H54 (cell line): Measurements from ENCODE around the gene DCANP1.

ENCODE experiments used
- DNase-seq: peaks from one replicate; pipeline ENCODE4 v3.0.0; 2011; ENCODE audit warnings: low spot score, mixed read lengths; ENCODE audit not compliant: insufficient read length
- FAIRE-seq: peaks from 3 replicates; lab custom pipeline; 2011; peaks lifted over from hg19 to GRCh38; lab: Jason Lieb, UNC
- POLR2A ChIP-seq: IDR thresholded peaks from 2 replicates; pipeline ENCODE4 v1.6.1; 2011; ENCODE audit warnings: low read depth, mild to moderate bottlenecking, low read length

Gene DCANP1

GRCh38 chr5:135456238-135457099 is 9.3 kb upstream of the DCANP1 start:
- FAIRE-seq = peak; percentile 70
- peak; percentile 73 for DNase-seq
- no peak for TF ChIP-seq POLR2A

- DNase-seq (no peak), FAIRE-seq (no peak)
- no peak for TF ChIP-seq POLR2A
Observed at GRCh38 chr5:135455876-135456237, 8.7 kb upstream of the DCANP1 start.

GRCh38 chr5:135454946-135455345 is 7.8 kb upstream of the DCANP1 start:
- FAIRE-seq (no peak), DNase-seq (no peak)
- no peak for TF ChIP-seq POLR2A

- no peak for TF ChIP-seq POLR2A
- FAIRE-seq (no peak), DNase-seq (no peak)
Observed at GRCh38 chr5:135453613-135454012, 6.5 kb upstream of the DCANP1 start.

GRCh38 chr5:135452321-135453030 is 5.3 kb upstream of the DCANP1 start, which contains the start of gene TIFAB:
TIFAB (minus strand) TSS chr5:135452351; CDS start chr5:135449939, 2,412 bp downstream.
- no peak for TF ChIP-seq POLR2A
- FAIRE-seq = no peak
- no peak for DNase-seq

- FAIRE-seq = no peak
- TF ChIP-seq POLR2A = no peak
- no peak for DNase-seq
Observed at GRCh38 chr5:135451581-135452320, 4.6 kb upstream of the DCANP1 start.

GRCh38 chr5:135450952-135451351 is 3.8 kb upstream of the DCANP1 start:
- FAIRE-seq = no peak
- no peak for TF ChIP-seq POLR2A
- DNase-seq = no peak

- no peak for FAIRE-seq
- DNase-seq = no peak
Observed at GRCh38 chr5:135450336-135450735, 3.2 kb upstream of the DCANP1 start.

GRCh38 chr5:135449644-135450043 is 2.5 kb upstream of the DCANP1 start:
- FAIRE-seq (no peak), DNase-seq (no peak)
- TF ChIP-seq POLR2A = no peak

More at GRCh38 chr5:135450336-135450735, 3.2 kb upstream of the DCANP1 start:
- TF ChIP-seq POLR2A = no peak

- DNase-seq = no peak
- no peak for FAIRE-seq
- TF ChIP-seq POLR2A = no peak
Observed at GRCh38 chr5:135448791-135449507, 1.8 kb upstream of the DCANP1 start.

- no peak for FAIRE-seq
- no peak for DNase-seq
- TF ChIP-seq POLR2A = no peak
Observed at GRCh38 chr5:135448071-135448739, 1.1 kb upstream of the DCANP1 start.

- TF ChIP-seq POLR2A = no peak
- FAIRE-seq = no peak
Observed at GRCh38 chr5:135446615-135447014, 533 bp downstream of the DCANP1 start.

GRCh38 chr5:135446206-135446605 is 942 bp downstream of the DCANP1 start:
- FAIRE-seq = no peak
- TF ChIP-seq POLR2A = no peak
- no peak for DNase-seq

More at GRCh38 chr5:135446615-135447014, 533 bp downstream of the DCANP1 start:
- no peak for DNase-seq
